ENCODE data around the gene HDHD3. TPM values are rescaled to one million over a fixed set of nuclear protein-coding genes. Genes with fewer than 3 reads are reported as not detected.

The HDHD3 gene
- total and polyA plus RNA-seq, 5 donors from 2014 or later: 14.3 to 52.6 (median 46.3) TPM

GRCh38 chr9:113349066-113349444, 27.7 kb downstream of the HDHD3 start:
- no peak overlapping the region for H3K27ac Mint-ChIP-seq
- peaks cover 0 to 8% (median 0%) of the 10 kb centered on the region in 7 donors for H3K9me3 Mint-ChIP-seq
- peaks cover 16% of the 10 kb centered on the region for H3K4me1 ChIP-seq (ENCODE audit: control insufficient read depth, insufficient read depth, low read length, poor library complexity, severe bottlenecking)
- no peaks in the 10 kb centered on the region for H3K9me3 ChIP-seq (ENCODE audit: control insufficient read depth in 2 of 2, low read length in 2 of 2)
- ATAC-seq (ENCODE audit: low read depth in 2 of 2): no peak
- H3K27me3 Mint-ChIP-seq: peaks cover 38% of the 10 kb centered on the region
- no peak overlapping the region for H3K4me3 ChIP-seq (ENCODE audit: low read depth, low read length)
- peaks cover 21% of the 10 kb centered on the region for H3K27me3 ChIP-seq (ENCODE audit: control insufficient read depth, insufficient read depth, low read length)
- peak overlapping the region; percentile 70 to 81 (median 78) for H3K4me3 Mint-ChIP-seq
- no peaks in the 10 kb centered on the region for H3K36me3 ChIP-seq (ENCODE audit: control insufficient read depth, insufficient read depth, low read length)
- peaks cover 0 to 21% (median 5%) of the 10 kb centered on the region in 4 donors for H3K4me1 Mint-ChIP-seq
- DNase-seq: no peak
- no peaks in the 10 kb centered on the region for H3K36me3 Mint-ChIP-seq
- no peak overlapping the region for H3K27ac ChIP-seq (ENCODE audit: insufficient read depth, low read length, poor library complexity, severe bottlenecking)

- peaks cover 0 to 21% (median 5%) of the 10 kb centered on the region in 4 donors for H3K4me1 Mint-ChIP-seq
- peaks cover 38% of the 10 kb centered on the region for H3K27me3 Mint-ChIP-seq
- H3K36me3 Mint-ChIP-seq: no peaks in the 10 kb centered on the region
- DNase-seq: no peak
- H3K4me3 ChIP-seq (ENCODE audit: low read depth, low read length): no peak overlapping the region
- ATAC-seq (ENCODE audit: low read depth in 2 of 2): no peak
- peaks cover 0 to 8% (median 0%) of the 10 kb centered on the region in 7 donors for H3K9me3 Mint-ChIP-seq
- H3K27me3 ChIP-seq (ENCODE audit: control insufficient read depth, insufficient read depth, low read length): peaks cover 21% of the 10 kb centered on the region
- H3K4me1 ChIP-seq (ENCODE audit: control insufficient read depth, insufficient read depth, low read length, poor library complexity, severe bottlenecking): peaks cover 16% of the 10 kb centered on the region
- no peaks in the 10 kb centered on the region for H3K36me3 ChIP-seq (ENCODE audit: control insufficient read depth, insufficient read depth, low read length)
- no peak overlapping the region for H3K27ac Mint-ChIP-seq
- no peaks in the 10 kb centered on the region for H3K9me3 ChIP-seq (ENCODE audit: control insufficient read depth in 2 of 2, low read length in 2 of 2)
- no peak overlapping the region for H3K27ac ChIP-seq (ENCODE audit: insufficient read depth, low read length, poor library complexity, severe bottlenecking)
- H3K4me3 Mint-ChIP-seq: peak overlapping the region in 2 of 4 donors; percentile 16 to 81
These were observed 28.3 kb downstream of the HDHD3 start for GRCh38 chr9:113348437-113348836.

GRCh38 chr9:113345671-113346070, 31.1 kb downstream of the HDHD3 start:
- H3K4me3 ChIP-seq (ENCODE audit: low read depth, low read length): no peak overlapping the region
- peaks cover 29% of the 10 kb centered on the region for H3K27me3 Mint-ChIP-seq
- DNase-seq: no peak
- H3K36me3 Mint-ChIP-seq: no peaks in the 10 kb centered on the region
- no peaks in the 10 kb centered on the region for H3K9me3 ChIP-seq (ENCODE audit: control insufficient read depth in 2 of 2, low read length in 2 of 2)
- no peak overlapping the region for H3K4me3 Mint-ChIP-seq
- peaks cover 11% of the 10 kb centered on the region for H3K27me3 ChIP-seq (ENCODE audit: control insufficient read depth, insufficient read depth, low read length)
- H3K27ac ChIP-seq (ENCODE audit: insufficient read depth, low read length, poor library complexity, severe bottlenecking): no peak overlapping the region
- peaks cover 12% of the 10 kb centered on the region for H3K4me1 ChIP-seq (ENCODE audit: control insufficient read depth, insufficient read depth, low read length, poor library complexity, severe bottlenecking)
- H3K27ac Mint-ChIP-seq: no peak overlapping the region
- no peak for ATAC-seq (ENCODE audit: low read depth in 2 of 2)
- peaks cover 0 to 3% (median 0%) of the 10 kb centered on the region in 7 donors for H3K9me3 Mint-ChIP-seq
- no peaks in the 10 kb centered on the region for H3K36me3 ChIP-seq (ENCODE audit: control insufficient read depth, insufficient read depth, low read length)
- H3K4me1 Mint-ChIP-seq: peaks cover 0 to 26% (median 4%) of the 10 kb centered on the region in 4 donors

GRCh38 chr9:113345190-113345589, 31.6 kb downstream of the HDHD3 start:
- Mint-ChIP-seq H3K36me3 (no peaks in the 10 kb centered on the region), H3K27me3 (peaks cover 24% of the 10 kb centered on the region), H3K4me3 (no peak overlapping the region), H3K4me1 (peaks cover 0 to 26% (median 6%) of the 10 kb centered on the region in 4 donors), H3K9me3 (peaks cover 0 to 2% (median 0%) of the 10 kb centered on the region in 7 donors), H3K27ac (no peak overlapping the region)
- no peak for DNase-seq
- ATAC-seq (ENCODE audit: low read depth in 2 of 2): no peak
- H3K27me3 ChIP-seq (ENCODE audit: control insufficient read depth, insufficient read depth, low read length): peaks cover 10% of the 10 kb centered on the region
- no peaks in the 10 kb centered on the region for H3K36me3 ChIP-seq (ENCODE audit: control insufficient read depth, insufficient read depth, low read length)
- no peak overlapping the region for H3K27ac ChIP-seq (ENCODE audit: insufficient read depth, low read length, poor library complexity, severe bottlenecking)
- no peak overlapping the region for H3K4me3 ChIP-seq (ENCODE audit: low read depth, low read length)
- H3K9me3 ChIP-seq (ENCODE audit: control insufficient read depth in 2 of 2, low read length in 2 of 2): no peaks in the 10 kb centered on the region
- H3K4me1 ChIP-seq (ENCODE audit: control insufficient read depth, insufficient read depth, low read length, poor library complexity, severe bottlenecking): peaks cover 12% of the 10 kb centered on the region

- Histone ChIP-seq H3K36me3 (ENCODE audit: control insufficient read depth, insufficient read depth, low read length) (no peaks in the 10 kb centered on the region), H3K27me3 (ENCODE audit: control insufficient read depth, insufficient read depth, low read length) (peaks cover 4% of the 10 kb centered on the region), H3K9me3 (ENCODE audit: control insufficient read depth in 2 of 2, low read length in 2 of 2) (no peaks in the 10 kb centered on the region), H3K27ac (ENCODE audit: insufficient read depth, low read length, poor library complexity, severe bottlenecking) (no peak overlapping the region), H3K4me3 (ENCODE audit: low read depth, low read length) (no peak overlapping the region), H3K4me1 (ENCODE audit: control insufficient read depth, insufficient read depth, low read length, poor library complexity, severe bottlenecking) (peaks cover 6% of the 10 kb centered on the region)
- Mint-ChIP-seq H3K4me3 (no peak overlapping the region), H3K4me1 (peaks cover 0 to 28% (median 11%) of the 10 kb centered on the region in 4 donors), H3K27ac (no peak overlapping the region), H3K9me3 (peaks cover 0 to 2% (median 0%) of the 10 kb centered on the region in 7 donors), H3K36me3 (no peaks in the 10 kb centered on the region), H3K27me3 (peaks cover 25% of the 10 kb centered on the region)
- ATAC-seq (ENCODE audit: low read depth in 2 of 2) (no peak), DNase-seq (peak in 1 of 3 donors; percentile 32)
These were observed 33.0 kb downstream of the HDHD3 start for GRCh38 chr9:113343732-113344231.

- DNase-seq: peak in 1 of 3 donors; percentile 37
- H3K9me3 ChIP-seq (ENCODE audit: control insufficient read depth in 2 of 2, low read length in 2 of 2): no peaks in the 10 kb centered on the region
- H3K4me1 ChIP-seq (ENCODE audit: control insufficient read depth, insufficient read depth, low read length, poor library complexity, severe bottlenecking): peaks cover 6% of the 10 kb centered on the region
- no peaks in the 10 kb centered on the region for H3K27me3 ChIP-seq (ENCODE audit: control insufficient read depth, insufficient read depth, low read length)
- Mint-ChIP-seq H3K27me3 (peaks cover 21% of the 10 kb centered on the region), H3K36me3 (no peaks in the 10 kb centered on the region), H3K4me3 (peak overlapping the region; percentile 27 to 85 (median 56)), H3K27ac (peak overlapping the region in 1 of 3 donors; percentile 36), H3K9me3 (peaks cover 0 to 2% (median 0%) of the 10 kb centered on the region in 7 donors), H3K4me1 (peaks cover 0 to 28% (median 11%) of the 10 kb centered on the region in 4 donors)
- H3K4me3 ChIP-seq (ENCODE audit: low read depth, low read length): no peak overlapping the region
- no peak overlapping the region for H3K27ac ChIP-seq (ENCODE audit: insufficient read depth, low read length, poor library complexity, severe bottlenecking)
- no peaks in the 10 kb centered on the region for H3K36me3 ChIP-seq (ENCODE audit: control insufficient read depth, insufficient read depth, low read length)
- no peak for ATAC-seq (ENCODE audit: low read depth in 2 of 2)
These were observed 34.9 kb downstream of the HDHD3 start for GRCh38 chr9:113341712-113342410.

- H3K36me3 Mint-ChIP-seq: no peaks in the 10 kb centered on the region
- Histone ChIP-seq H3K4me1 (ENCODE audit: control insufficient read depth, insufficient read depth, low read length, poor library complexity, severe bottlenecking) (peaks cover 6% of the 10 kb centered on the region), H3K36me3 (ENCODE audit: control insufficient read depth, insufficient read depth, low read length) (no peaks in the 10 kb centered on the region), H3K27ac (ENCODE audit: insufficient read depth, low read length, poor library complexity, severe bottlenecking) (no peak within 1 kb of the TSS), H3K4me3 (ENCODE audit: low read depth, low read length) (peak within 1 kb of the TSS; percentile 69), H3K27me3 (ENCODE audit: control insufficient read depth, insufficient read depth, low read length) (no peaks in the 10 kb centered on the region), H3K9me3 (ENCODE audit: control insufficient read depth in 2 of 2, low read length in 2 of 2) (no peaks in the 10 kb centered on the region)
- H3K9me3 Mint-ChIP-seq: peaks cover 0 to 2% (median 0%) of the 10 kb centered on the region in 7 donors
- H3K4me1 Mint-ChIP-seq: peaks cover 0 to 28% (median 11%) of the 10 kb centered on the region in 4 donors
- DNase-seq (peak; percentile 56 to 89 (median 74)), ATAC-seq (ENCODE audit: low read depth in 2 of 2) (peak; percentile 98)
- peak within 1 kb of the TSS; percentile 80 to 89 (median 86) for H3K4me3 Mint-ChIP-seq
- peak within 1 kb of the TSS; percentile 56 to 83 (median 78) for H3K27ac Mint-ChIP-seq
- peaks cover 28% of the 10 kb centered on the region for H3K27me3 Mint-ChIP-seq
These were observed 36.6 kb downstream of the HDHD3 start, which contains the start of gene WDR31 for GRCh38 chr9:113340011-113340699. Gene WDR31 (minus strand): TSS chr9:113340275. CDS start chr9:113332022, 8,253 bp downstream.
